Measurements from ENCODE around the gene DDX23.

- TF ChIP-seq, protein P1, sequence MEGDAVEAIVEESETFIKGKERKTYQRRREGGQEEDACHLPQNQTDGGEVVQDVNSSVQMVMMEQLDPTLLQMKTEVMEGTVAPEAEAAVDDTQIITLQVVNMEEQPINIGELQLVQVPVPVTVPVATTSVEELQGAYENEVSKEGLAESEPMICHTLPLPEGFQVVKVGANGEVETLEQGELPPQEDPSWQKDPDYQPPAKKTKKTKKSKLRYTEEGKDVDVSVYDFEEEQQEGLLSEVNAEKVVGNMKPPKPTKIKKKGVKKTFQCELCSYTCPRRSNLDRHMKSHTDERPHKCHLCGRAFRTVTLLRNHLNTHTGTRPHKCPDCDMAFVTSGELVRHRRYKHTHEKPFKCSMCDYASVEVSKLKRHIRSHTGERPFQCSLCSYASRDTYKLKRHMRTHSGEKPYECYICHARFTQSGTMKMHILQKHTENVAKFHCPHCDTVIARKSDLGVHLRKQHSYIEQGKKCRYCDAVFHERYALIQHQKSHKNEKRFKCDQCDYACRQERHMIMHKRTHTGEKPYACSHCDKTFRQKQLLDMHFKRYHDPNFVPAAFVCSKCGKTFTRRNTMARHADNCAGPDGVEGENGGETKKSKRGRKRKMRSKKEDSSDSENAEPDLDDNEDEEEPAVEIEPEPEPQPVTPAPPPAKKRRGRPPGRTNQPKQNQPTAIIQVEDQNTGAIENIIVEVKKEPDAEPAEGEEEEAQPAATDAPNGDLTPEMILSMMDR (IDR thresholded peaks at IDR 0.05 in 8 of 11, conservative IDR thresholded peaks at IDR 0.05 in 3 of 11), result no peak
- TF ChIP-seq POLR2A (IDR thresholded peaks at IDR 0.05), result no peak
These were observed 58.3 kb downstream of the DDX23 start for GRCh38 chr12:48793696-48794095.

All from spleen (tissue), 7 donors.